ENCODE measurements around the gene PRKCSH.

PRKCSH gene

DNA sequence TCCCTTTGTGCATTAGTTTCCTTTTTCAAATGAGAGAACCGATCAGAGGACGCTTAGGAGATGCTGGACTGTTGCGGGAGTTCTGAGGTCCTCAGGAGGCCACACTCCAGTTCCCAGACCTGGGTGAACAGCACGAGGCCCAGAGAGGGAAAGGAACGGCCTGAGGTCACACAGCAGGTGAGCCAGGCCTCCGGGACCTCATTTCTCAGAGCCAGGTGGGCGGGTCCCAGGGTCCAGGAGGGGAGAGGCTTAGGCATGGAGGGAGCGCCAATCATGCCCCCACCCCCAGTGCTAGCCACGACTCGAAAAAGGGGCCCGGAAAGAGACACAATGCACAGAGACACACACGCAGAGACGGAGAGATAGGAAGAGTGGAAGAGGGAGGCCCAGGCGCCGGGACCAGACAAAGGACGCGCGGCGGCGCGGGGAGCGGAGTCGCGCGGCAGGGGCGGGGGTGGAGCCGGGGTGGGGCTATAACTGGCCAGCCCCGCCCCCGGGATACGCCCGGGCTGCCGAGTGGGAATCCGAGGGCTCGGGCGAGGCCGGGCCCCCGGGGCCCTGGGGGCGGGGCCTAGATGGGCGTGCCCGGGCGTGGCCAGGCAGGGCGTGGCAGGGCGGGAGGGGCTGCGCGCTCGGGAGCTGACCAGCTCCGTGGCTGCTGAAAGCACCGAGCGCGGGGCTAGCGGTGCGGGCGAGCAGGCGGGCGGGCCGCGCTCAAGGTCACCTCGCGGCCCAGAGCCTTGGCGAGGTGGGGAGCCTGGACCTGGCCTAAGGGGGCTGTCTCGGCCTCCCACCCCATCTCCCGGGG, 43.9 kb downstream of the PRKCSH start:
- no peak for DNase-seq

DNA sequence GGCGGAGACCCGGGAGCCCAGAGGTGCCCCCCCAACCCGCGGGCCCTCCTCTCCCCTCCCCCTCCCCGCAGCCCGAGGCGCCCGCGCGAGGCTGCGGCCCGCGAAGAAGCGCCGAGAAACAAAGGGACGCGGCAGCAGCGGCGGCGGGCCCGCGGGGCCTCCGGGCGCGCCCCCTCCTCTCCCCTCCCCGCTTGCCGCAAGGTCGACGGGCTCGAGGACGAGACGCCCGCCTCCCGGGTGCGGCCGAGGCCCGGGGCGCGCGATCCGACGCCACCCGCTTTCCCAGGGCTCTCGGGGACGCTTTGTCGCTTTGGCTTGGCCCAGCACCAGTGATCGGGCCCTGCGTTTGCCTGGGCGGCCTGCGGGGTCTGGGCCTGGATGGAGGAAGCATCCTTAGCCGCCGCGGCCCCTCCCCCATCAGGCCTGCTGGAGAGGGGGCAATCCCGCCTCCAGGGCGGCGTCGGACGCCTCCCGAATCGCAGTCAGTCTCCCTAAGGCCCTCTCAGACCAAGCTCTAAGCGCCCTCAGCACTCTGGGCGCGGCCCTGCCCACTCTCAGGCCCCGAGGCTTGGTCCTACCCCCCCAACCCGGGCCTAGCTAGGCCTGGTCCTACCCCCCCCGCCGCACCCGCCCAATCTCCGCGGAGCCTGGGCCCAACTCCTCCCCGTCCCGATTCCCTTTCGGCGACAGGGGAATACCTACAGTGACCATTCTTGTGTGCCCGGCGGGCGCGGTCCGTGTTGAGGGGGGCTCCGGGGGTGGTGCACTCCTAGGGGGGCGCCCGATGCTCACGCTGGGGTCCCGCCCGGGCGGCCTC, 44.7 kb downstream of the PRKCSH start:
- DNase-seq: no peak

DNA sequence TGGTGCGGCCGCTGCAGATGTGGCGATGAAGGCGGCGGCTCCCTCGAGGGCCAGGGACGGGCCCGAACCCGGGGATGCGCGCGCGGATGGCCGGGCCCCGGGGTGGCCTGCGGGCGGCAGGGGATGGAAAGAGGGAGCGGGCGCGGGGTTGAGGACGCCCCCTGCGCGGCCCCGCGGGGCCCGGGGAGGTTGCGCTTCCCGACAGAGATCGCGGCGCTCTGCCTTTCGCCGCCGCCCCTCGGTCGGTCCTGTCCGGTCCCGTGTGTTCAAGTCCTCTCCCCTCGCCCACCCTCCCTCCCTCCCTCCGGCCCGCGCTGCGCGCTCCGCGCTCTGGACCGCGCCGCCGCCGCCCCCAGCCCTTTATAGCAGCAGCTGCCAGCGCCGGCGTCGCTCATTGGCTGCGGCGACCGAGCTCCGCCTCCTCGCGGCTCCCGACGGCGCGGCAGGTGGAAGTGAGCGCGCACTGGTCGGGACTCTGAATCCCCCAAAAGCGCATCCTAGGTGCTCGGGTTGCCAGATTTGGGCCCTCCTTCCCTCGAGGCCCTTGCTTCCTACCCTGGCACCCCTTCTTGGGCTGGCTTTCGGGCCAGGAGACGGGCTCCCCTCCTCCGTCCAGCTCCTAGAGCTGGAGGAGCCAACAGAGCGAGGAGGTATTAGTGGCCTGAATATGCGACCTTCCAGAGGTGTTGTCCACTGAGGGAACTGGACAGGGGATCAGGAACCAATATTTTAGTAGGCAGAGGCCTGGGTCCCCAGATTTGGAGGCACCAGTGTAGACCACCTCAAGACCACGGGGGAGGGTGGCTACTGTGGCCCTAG, 45.5 kb downstream of the PRKCSH start, which contains the start of gene ELAVL3:
Gene ELAVL3 (minus strand): TSS at position 332 of the 819 bp plus-strand sequence. CDS start 438 bp downstream, outside the sequence.
- no peak for DNase-seq

DNA sequence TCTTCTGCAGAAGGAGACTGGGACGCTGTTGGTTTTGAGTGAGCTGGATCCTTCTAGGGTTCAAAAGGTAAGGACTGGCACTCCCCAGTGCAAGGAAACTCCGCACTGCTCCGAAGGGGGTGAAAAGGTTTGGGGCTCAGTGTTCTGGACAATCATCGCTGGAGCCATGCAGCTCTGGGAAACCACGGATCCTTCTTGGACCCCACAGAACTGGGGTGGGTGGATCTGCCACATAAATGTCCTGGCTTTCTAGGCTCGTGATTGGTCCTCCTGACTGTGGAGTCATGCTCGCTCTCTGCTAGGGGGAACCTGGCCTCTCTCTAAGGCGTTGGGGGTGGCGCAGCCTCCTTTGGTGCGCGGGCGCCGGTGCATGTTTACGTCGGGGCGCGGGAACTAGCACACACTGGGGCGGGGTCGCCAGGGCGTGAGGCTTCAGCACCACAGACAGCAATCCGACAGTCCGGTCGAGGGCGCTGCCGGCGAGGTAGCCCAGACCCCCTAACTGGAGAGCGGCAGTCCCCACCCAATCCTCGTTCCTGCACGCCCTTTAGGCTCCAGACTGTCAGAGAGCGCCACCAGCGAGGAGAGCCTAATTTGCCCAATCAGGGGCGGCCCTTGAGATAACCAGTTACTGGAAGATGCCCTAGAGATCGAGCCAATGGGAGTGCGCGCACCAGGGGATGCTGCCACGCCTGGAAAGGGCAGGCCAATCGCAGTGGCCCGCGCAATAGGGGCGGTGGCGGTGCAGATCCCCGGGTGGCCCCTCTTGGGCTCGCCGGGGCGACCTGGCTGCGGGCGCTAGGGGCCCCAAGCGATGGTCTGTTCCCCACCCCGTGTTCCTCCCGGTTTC, 46.3 kb downstream of the PRKCSH start:
- peak; percentile 86 to 93 for DNase-seq

DNA sequence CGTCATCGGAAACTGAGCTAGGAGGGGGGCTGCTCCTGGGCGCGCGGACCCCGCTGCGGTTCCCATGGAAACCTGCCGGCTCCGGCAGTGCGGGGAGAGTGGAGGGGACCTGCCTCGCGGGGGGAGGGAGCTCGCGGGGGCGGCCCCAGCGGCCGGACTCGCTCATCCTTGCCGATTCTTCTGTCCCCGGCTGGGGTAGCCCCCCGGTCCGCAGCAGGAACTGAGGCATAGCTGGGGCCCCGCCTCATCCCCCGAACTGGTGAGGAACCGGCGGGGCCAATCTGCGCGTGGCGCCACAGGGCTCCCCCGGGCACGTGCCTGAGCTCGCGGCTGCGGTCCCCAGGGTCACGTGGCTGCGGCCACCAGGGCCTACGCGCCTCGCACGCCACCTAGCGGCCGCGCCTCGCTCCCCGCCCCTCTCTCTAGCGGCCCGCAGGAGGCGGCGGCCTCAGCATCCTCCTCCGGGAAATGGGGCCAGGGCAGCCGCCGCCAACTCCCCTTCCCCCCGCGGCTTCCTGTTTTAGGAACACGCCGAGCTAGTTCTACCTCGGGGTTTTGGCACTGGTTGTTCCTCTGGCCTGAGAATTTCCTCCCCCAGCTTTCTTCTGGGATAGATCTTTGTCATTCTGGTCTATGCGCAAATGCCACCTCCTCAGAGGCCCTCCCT, 47.1 kb downstream of the PRKCSH start:
- DNase-seq: peak; percentile 46 to 80

DNA sequence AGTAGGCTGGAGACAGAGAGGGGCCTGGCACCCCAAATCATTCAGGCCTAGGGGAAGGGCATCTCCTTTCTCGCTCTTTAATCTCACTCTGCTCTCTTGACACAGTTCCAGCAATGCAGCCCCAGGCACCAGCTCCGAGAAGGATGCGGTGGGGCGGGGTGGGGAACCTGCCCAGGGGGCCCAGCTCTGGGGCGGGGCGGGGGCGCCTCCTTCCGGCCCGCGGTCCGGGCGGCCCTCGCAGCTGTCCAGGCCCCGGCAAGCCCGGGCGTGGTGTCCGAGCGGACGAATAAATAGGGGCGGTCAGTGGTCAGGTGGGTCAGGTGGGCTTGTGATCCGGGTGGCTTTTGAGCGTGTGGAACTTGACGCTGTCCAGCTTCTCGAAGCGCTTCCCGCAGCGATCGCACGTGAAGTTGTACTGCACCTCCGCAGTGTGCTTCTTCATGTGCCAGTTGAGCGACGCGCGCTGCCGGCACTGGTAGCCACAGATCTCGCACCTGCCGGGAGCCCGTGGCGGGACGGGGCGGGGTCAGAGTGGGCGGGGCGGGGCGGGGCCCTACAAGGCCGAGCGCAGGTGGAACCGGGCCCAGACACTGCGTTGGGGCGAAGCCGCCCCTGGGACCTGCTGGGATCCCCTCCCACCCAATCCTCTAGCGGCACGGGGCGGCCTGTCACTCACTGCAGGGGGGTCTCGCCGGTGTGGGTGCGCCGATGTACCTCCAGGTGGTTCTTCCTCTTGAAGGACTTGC, 48.1 kb downstream of the PRKCSH start:
- no peak for DNase-seq

DNA sequence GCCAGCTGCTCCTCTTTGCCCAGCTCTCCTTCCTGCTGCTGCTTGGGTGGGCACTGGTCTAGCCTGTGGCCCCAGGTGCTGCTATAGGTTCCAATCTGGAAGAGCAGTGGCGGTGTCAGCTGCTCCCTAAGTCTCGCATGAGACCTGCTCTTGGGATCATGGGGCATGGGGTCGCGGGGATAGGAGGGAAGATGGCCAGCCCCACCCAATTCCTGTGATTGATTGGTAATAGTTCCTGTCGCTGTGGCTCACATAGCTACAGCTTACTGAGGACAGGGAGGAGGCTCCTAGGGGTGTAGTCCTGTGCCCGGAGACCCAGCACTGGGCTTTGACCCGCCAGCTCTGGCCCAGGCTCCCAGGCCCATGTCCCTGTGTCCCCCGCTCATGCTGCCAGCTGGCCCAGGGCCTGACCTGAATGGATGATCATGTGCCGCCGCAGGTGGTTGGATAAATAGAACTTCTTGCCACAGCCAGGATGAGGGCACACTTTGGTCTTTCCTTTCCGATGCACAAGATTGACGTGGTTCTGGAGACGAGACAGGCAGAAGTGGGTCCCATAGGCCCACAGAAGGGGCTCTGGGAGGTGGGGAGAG, 49.9 kb downstream of the PRKCSH start:
- DNase-seq: no peak

DNA sequence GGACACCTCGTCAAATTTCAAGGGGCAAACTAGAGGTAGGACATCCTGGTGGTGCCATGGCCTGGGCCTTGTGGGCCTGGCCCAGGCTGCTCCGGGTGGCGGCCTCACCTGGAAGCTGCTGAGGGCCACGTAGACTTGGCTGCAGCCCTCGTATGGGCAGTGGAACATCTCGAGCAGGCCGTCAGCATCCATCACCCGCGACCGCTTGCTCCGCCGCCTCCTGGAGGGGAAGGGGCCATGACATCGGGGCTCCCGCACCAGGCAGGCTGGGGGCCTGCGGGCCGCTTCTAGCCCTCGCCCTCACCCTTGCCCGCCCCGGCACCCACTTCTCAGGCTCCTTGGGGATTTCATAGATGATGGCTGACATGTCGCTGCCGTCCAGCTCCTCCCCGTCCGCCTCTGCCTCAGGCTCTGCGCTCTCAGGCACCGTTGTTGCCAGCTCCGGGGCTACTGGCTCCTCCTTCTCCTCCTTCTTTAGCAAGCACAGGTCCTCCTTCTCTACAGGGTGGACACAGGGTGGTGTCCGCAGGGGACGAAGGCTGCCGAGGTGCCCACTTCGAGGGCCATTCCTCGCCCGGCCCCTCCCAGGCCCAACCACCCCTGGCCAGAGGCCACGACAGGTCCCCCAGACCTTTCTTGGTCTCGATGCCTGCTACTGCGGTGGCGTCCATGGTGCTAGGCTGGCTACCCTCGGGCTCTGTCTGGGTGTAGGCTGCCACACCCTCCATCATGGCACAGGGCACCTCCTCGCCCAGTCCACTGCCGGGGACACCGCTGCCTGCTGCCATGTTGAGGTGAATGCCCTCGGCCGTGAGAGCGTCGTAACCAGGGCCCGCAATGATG, 51.4 kb downstream of the PRKCSH start:
- no peak for DNase-seq

DNA sequence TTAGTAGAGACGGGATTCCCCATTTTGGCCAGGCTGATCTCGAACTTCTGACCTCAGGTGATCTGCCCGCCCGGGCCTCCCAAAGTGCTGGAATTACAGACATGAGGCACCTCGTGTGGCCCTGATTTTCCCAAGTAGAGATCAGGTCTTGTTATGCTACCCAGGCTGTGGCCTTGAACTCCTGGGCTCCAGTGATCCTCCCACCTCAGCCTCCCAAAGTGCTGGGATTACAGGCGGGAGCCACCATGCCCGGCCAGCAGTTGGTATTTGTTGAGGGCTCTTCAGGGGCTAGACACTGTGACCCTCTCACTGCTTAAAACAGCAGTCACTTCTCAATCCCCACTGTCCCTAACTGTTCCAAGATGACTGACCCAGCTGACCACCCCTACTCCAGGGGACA, 53.9 kb downstream of the PRKCSH start:
- no peak for DNase-seq

DNA sequence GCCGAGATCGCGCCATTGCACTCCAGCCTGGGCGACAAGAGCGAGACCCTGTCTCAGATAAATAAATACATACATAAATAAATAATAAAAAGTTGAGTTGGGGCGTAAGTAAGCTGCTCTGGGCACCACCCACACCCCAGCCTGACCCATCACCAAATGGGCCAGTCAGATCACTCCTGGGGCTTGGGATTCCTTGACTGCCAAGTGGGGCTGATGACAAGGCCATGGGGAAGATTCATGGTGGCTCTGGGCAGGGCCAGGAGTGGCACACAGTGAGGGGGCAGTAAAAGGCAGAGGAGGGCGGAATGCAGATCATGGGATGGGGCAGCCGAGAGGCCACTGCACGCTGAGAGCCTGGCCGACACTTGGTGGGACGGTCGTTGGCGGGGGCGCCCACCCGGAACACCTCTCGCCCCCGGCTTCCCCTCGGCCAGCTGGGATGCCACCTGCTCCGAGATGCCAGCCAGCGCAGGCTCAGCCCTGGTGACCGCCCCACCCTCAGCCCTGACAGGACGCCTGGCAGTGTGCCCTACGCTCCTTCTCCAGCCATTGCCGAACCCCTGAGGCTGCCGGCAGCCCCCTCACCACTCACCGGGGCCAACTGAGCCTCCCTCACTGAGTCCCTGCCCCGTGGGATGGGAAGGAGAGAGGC, 59.3 kb downstream of the PRKCSH start:
- DNase-seq: no peak

DNA sequence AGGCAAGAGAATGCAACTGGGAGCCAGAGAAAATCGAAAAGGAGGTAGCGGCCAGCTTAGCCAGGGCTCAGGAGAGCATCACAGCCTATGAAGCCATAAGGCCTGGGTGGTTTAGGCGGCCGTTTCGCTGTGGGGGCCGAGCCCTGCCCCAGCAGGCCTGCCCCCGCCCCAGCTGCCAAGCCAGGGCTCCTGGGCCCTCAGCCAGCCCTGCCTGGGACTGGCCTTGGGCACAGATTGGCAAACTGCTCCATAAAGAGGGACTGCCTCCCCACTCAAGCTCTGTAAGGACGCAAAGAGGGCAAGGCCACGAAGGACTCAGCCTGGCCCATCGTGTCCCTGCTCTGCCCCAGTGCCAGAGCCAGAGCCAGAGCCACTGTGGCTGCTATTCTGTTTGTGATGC, 60.0 kb downstream of the PRKCSH start:
- no peak for DNase-seq

DNA sequence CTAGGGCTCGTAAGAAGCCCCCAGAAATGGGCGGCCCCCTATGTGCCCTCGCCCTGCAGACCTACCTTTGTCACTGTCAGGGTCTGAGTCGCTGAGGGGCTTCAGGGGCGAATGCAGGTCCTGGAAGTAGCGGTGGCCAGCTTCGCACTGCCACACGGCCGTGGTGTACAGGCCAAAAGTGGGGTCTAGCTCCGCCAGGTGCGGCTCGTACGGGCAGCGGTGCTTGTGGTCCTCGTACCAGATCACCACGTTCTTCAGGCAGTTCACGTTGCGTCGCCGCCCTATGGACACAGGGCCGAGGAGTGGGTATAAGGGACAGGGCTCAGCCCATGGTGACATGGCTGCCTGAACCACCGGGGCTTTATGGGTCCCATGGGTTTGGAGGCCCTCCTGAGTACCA, 60.5 kb downstream of the PRKCSH start:
- DNase-seq: no peak

DNA sequence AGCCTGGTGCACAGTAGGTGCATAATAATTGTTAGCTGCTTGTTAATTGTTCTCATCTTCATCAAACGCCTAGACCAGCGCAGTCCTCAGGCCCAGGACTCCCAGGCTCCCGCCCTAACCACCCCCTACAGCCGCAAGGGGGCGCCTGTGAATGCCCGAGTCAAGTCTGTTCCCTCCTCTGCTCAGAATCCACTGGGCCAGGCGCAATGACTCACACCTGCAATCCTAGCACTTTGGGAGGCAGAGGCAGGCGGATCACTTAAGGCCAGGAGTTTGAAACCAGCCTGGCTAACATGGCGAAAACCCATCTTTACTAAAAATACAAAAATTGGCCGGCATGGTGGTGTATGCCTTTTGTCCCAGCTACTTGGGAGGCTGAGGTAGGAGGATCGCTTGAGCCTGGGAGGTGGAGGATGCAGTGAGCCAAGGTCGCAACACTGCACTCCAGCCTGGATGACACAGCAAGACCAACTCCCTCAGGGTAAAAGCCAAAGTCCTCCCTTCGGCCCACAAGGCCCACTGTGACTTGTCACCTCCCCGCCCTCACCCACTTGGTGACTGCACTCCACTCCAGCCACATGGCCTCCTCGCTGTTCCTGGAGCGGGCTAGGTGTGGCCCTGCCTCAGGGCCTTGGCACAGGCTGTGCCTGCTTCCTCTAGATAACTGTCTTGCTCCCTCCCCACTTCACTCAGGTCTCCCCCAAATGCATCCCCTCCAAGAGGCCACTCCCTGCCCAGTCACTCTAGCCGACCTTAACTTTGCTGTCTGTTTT, 61.1 kb downstream of the PRKCSH start:
- peak; percentile 45 to 75 for DNase-seq

DNA sequence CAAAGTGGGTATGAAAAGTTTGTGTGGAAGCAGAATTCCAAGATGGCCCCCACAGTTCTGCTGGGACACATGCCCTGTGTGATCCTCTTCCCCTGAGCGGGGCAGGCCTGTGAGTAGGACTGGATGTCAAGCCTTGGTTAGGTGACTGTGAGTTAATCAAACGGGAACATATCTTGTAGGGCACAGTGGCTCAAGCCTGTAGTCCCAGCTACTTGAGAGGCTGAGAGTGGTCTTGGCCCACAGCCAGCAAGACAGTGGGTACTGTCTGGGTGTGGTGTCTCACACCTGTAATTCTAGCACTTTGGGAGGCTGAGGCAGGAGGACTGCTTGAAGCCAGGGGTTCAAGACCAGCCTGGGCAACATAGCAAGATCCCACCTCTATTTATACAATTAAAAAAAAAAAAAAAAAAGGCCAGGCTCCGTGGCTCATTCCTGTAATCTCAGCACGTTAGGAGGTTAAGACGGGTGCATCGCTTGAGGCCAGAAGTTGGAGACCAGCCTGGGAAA, 63.8 kb downstream of the PRKCSH start:
- no peak for DNase-seq

DNA sequence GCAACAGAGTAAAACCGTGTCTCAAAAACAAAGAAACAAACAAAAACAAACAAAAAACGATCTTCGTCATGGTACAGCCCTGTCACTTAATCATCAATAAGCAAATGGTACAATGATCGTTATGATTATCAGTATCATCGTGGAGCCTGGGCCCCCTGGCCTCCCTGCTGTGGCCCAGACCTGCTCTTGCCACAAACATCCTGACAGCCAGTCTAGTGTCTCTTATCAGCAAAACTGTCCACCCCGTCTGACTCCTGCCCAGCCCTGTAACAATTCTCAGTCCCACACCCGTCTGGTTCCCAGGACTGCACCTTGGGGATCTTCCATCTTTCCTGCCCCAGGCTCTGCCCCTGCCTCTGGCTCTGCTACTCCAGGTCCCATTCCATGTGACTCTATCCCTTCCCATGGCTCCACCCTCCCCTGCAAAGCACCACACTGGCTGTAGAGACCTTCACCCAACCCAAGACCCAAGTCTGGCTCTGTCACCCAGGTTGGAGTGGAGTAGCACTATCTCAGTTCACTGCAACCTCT, 64.5 kb downstream of the PRKCSH start:
- no peak for DNase-seq
